Liver (tissue), 9 donors: ENCODE results near the gene WSCD1. TPM values are rescaled to one million over a fixed set of nuclear protein-coding genes. Genes with fewer than 3 reads are reported as not detected.

Source experiments
- DNase-seq: peaks from one replicate; pipeline ENCODE4 v3.0.0-alpha.2; 2017; ENCODE audit warnings: low spot score
- H3K27ac ChIP-seq, 2 donors: one replicate each; pipeline ENCODE4 v1.7.0; 2013; ENCODE audit warnings: inconsistent platforms in 2 of 2, low read length in 2 of 2, control low read depth in 1 of 2, low read depth in 1 of 2, mild to moderate bottlenecking in 1 of 2
- H3K27me3 ChIP-seq, 4 donors: one replicate each; pipeline versions ENCODE4 v1.6.1 to v1.7.0; 2013; ENCODE audit warnings: low read length in 3 of 4, inconsistent platforms in 1 of 4, mild to moderate bottlenecking in 1 of 4, moderate library complexity in 1 of 4; ENCODE audit not compliant: control insufficient read depth in 4 of 4, insufficient read depth in 4 of 4
- H3K36me3 ChIP-seq, 4 donors: one replicate each; pipeline versions ENCODE4 v1.6.1 to v1.7.0; 2013; ENCODE audit warnings: low read length in 3 of 4, mild to moderate bottlenecking in 3 of 4, low read depth in 1 of 4, moderate library complexity in 1 of 4; ENCODE audit not compliant: control insufficient read depth in 4 of 4, insufficient read depth in 3 of 4
- H3K4me1 ChIP-seq, 4 donors: one replicate each; pipeline versions ENCODE4 v1.6.1 to v1.7.0; 2013; ENCODE audit warnings: low read length in 3 of 4, mild to moderate bottlenecking in 3 of 4, moderate library complexity in 1 of 4; ENCODE audit not compliant: control insufficient read depth in 4 of 4, insufficient read depth in 4 of 4
- H3K4me3 ChIP-seq, 3 donors: one replicate each; pipeline versions ENCODE4 v1.6.1 to v1.7.0; 2013; ENCODE audit warnings: low read length in 3 of 3, control low read depth in 1 of 3, low read depth in 1 of 3, mild to moderate bottlenecking in 1 of 3
- H3K9ac ChIP-seq, 2 donors: one replicate each; pipeline ENCODE4 v1.7.0; 2013; ENCODE audit warnings: low read length in 2 of 2, mild to moderate bottlenecking in 2 of 2, moderate library complexity in 2 of 2, control low read depth in 1 of 2, low read depth in 1 of 2
- H3K9me3 ChIP-seq, 4 donors: one replicate each; pipeline versions ENCODE4 v1.6.1 to v1.7.0; 2013; ENCODE audit warnings: low read length in 3 of 4; ENCODE audit not compliant: control insufficient read depth in 4 of 4
- ATF3 ChIP-seq: IDR thresholded peaks from 2 replicates; pipeline ENCODE4 v1.6.1; 2016; ENCODE audit warnings: antibody characterized with exemption
- CTCF ChIP-seq: fragments of 150-350 bp; IDR thresholded peaks from 2 replicates; pipeline ENCODE4 v1.5.1; 2017; ENCODE audit warnings: improper control_type of control experiment, low read depth, low read length; ENCODE audit not compliant: missing input control
- FOXA1 ChIP-seq: IDR thresholded peaks from 2 replicates; pipeline ENCODE4 v1.6.1; 2016; ENCODE audit warnings: antibody characterized with exemption
- FOXA2 ChIP-seq: IDR thresholded peaks from 2 replicates; pipeline ENCODE4 v1.6.1; 2016; ENCODE audit warnings: antibody characterized with exemption
- GABPA ChIP-seq, 2 donors: IDR thresholded peaks in 1 of 2; conservative IDR thresholded peaks in 1 of 2; 2 replicates each; pipeline ENCODE4 v1.6.1; 2016; ENCODE audit warnings: antibody characterized with exemption in 2 of 2, mild to moderate bottlenecking in 1 of 2, moderate library complexity in 1 of 2
- HNF4A ChIP-seq, 2 donors: conservative IDR thresholded peaks; 2 replicates each; pipeline ENCODE4 v1.6.1; 2016; ENCODE audit warnings: antibody characterized with exemption in 2 of 2, mild to moderate bottlenecking in 2 of 2
- HNF4G ChIP-seq: IDR thresholded peaks from 2 replicates; pipeline ENCODE4 v1.6.1; 2016; ENCODE audit warnings: antibody characterized with exemption
- MAX ChIP-seq: IDR thresholded peaks from 2 replicates; pipeline ENCODE4 v1.6.1; 2016; ENCODE audit warnings: antibody characterized with exemption
- NR2F2 ChIP-seq: IDR thresholded peaks from 2 replicates; pipeline ENCODE4 v1.6.1; 2016; ENCODE audit warnings: antibody characterized with exemption
- RAD21 ChIP-seq, 2 donors: IDR thresholded peaks; 2 replicates each; pipeline ENCODE4 v1.6.1; 2016; ENCODE audit warnings: antibody characterized with exemption in 2 of 2, mild to moderate bottlenecking in 2 of 2
- REST ChIP-seq: IDR thresholded peaks from 2 replicates; pipeline ENCODE4 v1.6.1; 2016; ENCODE audit warnings: antibody characterized with exemption, mild to moderate bottlenecking
- RXRA ChIP-seq, 2 donors: IDR thresholded peaks; 2 replicates each; pipeline ENCODE4 v1.6.1; 2017 to 2018; ENCODE audit warnings: antibody characterized with exemption in 2 of 2, mild to moderate bottlenecking in 1 of 2
- SP1 ChIP-seq: IDR thresholded peaks from 2 replicates; pipeline ENCODE4 v1.6.1; 2018; ENCODE audit warnings: antibody characterized with exemption, mild to moderate bottlenecking
- TAF1 ChIP-seq: conservative IDR thresholded peaks from 2 replicates; pipeline ENCODE4 v1.6.1; 2016; ENCODE audit warnings: antibody characterized with exemption, mild to moderate bottlenecking
- YY1 ChIP-seq: IDR thresholded peaks from 2 replicates; pipeline ENCODE4 v1.6.1; 2016; ENCODE audit warnings: antibody characterized with exemption, mild to moderate bottlenecking
- ZBTB33 ChIP-seq: IDR thresholded peaks from 2 replicates; pipeline ENCODE4 v1.6.1; 2016; ENCODE audit warnings: antibody characterized with exemption
- WGBS: extraction: QIAGEN DNeasy Blood & Tissue Kit; methylation state at CpG from one replicate; pipeline ENCODE4 v1.1.7; 2013; 5-methylcytosine and 5-hydroxymethylcytosine counted together
- polyA plus RNA-seq, 2 donors: library from polyadenylated mRNA; stranded (reverse) in 1 of 2; unstranded in 1 of 2; fragments of 200-250 nt in 1 of 2; fragments of >200 nt in 1 of 2; fragmentation: Nextera tagmentation in 1 of 2; extraction: Ambion mirVana in 1 of 2; gene quantifications; one replicate each; pipeline versions ENCODE4 v1.2.1 to v1.2.3, GENCODE V29; 2013 to 2015
- total RNA-seq, 2 donors: library from RNA; depleted of rRNA; stranded (reverse); fragments of >200 nt; gene quantifications; one replicate each; pipeline ENCODE4 v1.2.3, GENCODE V29; 2014
- donor health status: healthy.
- donor health status: healthy.
- donor health status: healthy.
- donor health status: healthy.
- donor health status: healthy.

The WSCD1 gene
- total and polyA plus RNA-seq, 4 donors: 0.10 to 3.8 (median 1.3) TPM

- Histone ChIP-seq H3K9me3 (no peaks in the 10 kb centered on the region), H3K4me1 (no peaks in the 10 kb centered on the region), H3K36me3 (no peaks in the 10 kb centered on the region), H3K27ac (no peak overlapping the region), H3K27me3 (no peaks in the 10 kb centered on the region), H3K4me3 (no peak overlapping the region), H3K9ac (no peak overlapping the region)
- DNase-seq: no peak
- WGBS: 82% methylated on average over 7 of the region's 7 CpGs
- TF ChIP-seq CTCF: no peak
- TF ChIP-seq TAF1: no peak
Measured at GRCh38 chr17:6110592-6110991, 40.4 kb downstream of the WSCD1 start.

- Histone ChIP-seq H3K4me1 (no peaks in the 10 kb centered on the region), H3K9me3 (peaks cover 0 to 14% (median 8%) of the 10 kb centered on the region in 4 donors), H3K27ac (no peak overlapping the region), H3K4me3 (no peak overlapping the region), H3K9ac (no peak overlapping the region), H3K27me3 (no peaks in the 10 kb centered on the region), H3K36me3 (no peaks in the 10 kb centered on the region)
- TF ChIP-seq HNF4A (conservative IDR thresholded peaks at IDR 0.05): no peak
- TF ChIP-seq NR2F2: no peak
- no peak for TF ChIP-seq ATF3
- no peak for TF ChIP-seq ZBTB33
- TF ChIP-seq REST: no peak
- TF ChIP-seq HNF4G: no peak
- TF ChIP-seq FOXA2: no peak
- TF ChIP-seq TAF1: no peak
- TF ChIP-seq RXRA (IDR thresholded peaks at IDR 0.05): no peak
- no peak for TF ChIP-seq CTCF
- TF ChIP-seq FOXA1: no peak
- no peak for TF ChIP-seq GABPA (IDR thresholded peaks at IDR 0.05 in 1 of 2, conservative IDR thresholded peaks at IDR 0.05 in 1 of 2)
- no peak for TF ChIP-seq SP1
- no peak for TF ChIP-seq MAX
- no peak for TF ChIP-seq YY1
- no peak for TF ChIP-seq RAD21 (IDR thresholded peaks at IDR 0.05)
- no peak for DNase-seq
- 95% methylated on average over 34 of the region's 34 CpGs for WGBS
Measured at GRCh38 chr17:6120351-6120750, 50.2 kb downstream of the WSCD1 start.
